HG03565 (cell line): ENCODE measurements around the gene FBXL19.

Experiments
- ATAC-seq: cut with Tn5 transposase; IDR thresholded peaks from one replicate; pipeline ENCODE4 v1.9.1; 2021; ENCODE audit warnings: mild to moderate bottlenecking, moderate library complexity; ENCODE audit not compliant: unreplicated experiment

The FBXL19 gene

GRCh38 chr16:30961384-30961783 lies 38.0 kb downstream of the FBXL19 start:
- ATAC-seq: no peak

- ATAC-seq: no peak
Measured at GRCh38 chr16:30963925-30964511, 40.6 kb downstream of the FBXL19 start.

GRCh38 chr16:30964574-30965226 lies 41.3 kb downstream of the FBXL19 start:
- no peak for ATAC-seq

GRCh38 chr16:30965436-30965835 lies 42.1 kb downstream of the FBXL19 start:
- no peak for ATAC-seq

- ATAC-seq: no peak
Measured at GRCh38 chr16:30966033-30966619, 42.8 kb downstream of the FBXL19 start.

- ATAC-seq: no peak
Measured at GRCh38 chr16:30967795-30968194, 44.4 kb downstream of the FBXL19 start.

- ATAC-seq: no peak
Measured at GRCh38 chr16:30969246-30969842, 46.0 kb downstream of the FBXL19 start.

GRCh38 chr16:30971298-30971697 lies 47.9 kb downstream of the FBXL19 start:
- no peak for ATAC-seq

- ATAC-seq: no peak
Measured at GRCh38 chr16:30972872-30973271, 49.5 kb downstream of the FBXL19 start.

- no peak for ATAC-seq
Measured at GRCh38 chr16:30974348-30974747, 51.0 kb downstream of the FBXL19 start.

- no peak for ATAC-seq
Measured at GRCh38 chr16:30976486-30976885, 53.1 kb downstream of the FBXL19 start.

- ATAC-seq: no peak
Measured at GRCh38 chr16:30977502-30977901, 54.1 kb downstream of the FBXL19 start.

GRCh38 chr16:30979170-30980022 lies 56.0 kb downstream of the FBXL19 start:
- ATAC-seq: no peak

- ATAC-seq: no peak
Measured at GRCh38 chr16:30980023-30980371, 56.6 kb downstream of the FBXL19 start.

GRCh38 chr16:30980434-30980833 lies 57.1 kb downstream of the FBXL19 start:
- ATAC-seq: no peak

- ATAC-seq: no peak
Measured at GRCh38 chr16:30980959-30981358, 57.6 kb downstream of the FBXL19 start.

GRCh38 chr16:30982548-30983288 lies 59.3 kb downstream of the FBXL19 start:
- ATAC-seq: no peak

- no peak for ATAC-seq
Measured at GRCh38 chr16:30983289-30983889, 60.0 kb downstream of the FBXL19 start.

- ATAC-seq: no peak
Measured at GRCh38 chr16:30983898-30984610, 60.7 kb downstream of the FBXL19 start.
